RWPE1 (cell line): Measurements from ENCODE around the gene YTHDF1.

ENCODE experiments used
- CTCF ChIA-PET: fragments of 350-600 bp; sonication (Branson Sonifier 250); formaldehyde crosslinking; extraction: SDS; loops from one replicate; lab custom pipeline; 2021; lab: Yijun Ruan, JAX
- POLR2A ChIA-PET: fragments of 400-600 bp; formaldehyde crosslinking; extraction: SDS; loops from one replicate; lab custom pipeline; 2020; ENCODE audit warnings: antibody characterized with exemption; ENCODE audit not compliant: low non-redundant PET; lab: Yijun Ruan, JAX
- DNase-seq: peaks from one replicate; pipeline ENCODE4 v3.0.0; 2012; ENCODE audit warnings: low spot score
- H3K27ac ChIP-seq: fragments of 450-650 bp; 2 replicates; pipeline ENCODE4 v1.5.1; 2017
- TF ChIP-seq, protein P1 (sequence below): fragments of 450-650 bp; conservative IDR thresholded peaks from 2 replicates; pipeline ENCODE4 v1.5.1; 2017; ENCODE audit warnings: low read depth, mild to moderate bottlenecking

YTHDF1 gene

DNA sequence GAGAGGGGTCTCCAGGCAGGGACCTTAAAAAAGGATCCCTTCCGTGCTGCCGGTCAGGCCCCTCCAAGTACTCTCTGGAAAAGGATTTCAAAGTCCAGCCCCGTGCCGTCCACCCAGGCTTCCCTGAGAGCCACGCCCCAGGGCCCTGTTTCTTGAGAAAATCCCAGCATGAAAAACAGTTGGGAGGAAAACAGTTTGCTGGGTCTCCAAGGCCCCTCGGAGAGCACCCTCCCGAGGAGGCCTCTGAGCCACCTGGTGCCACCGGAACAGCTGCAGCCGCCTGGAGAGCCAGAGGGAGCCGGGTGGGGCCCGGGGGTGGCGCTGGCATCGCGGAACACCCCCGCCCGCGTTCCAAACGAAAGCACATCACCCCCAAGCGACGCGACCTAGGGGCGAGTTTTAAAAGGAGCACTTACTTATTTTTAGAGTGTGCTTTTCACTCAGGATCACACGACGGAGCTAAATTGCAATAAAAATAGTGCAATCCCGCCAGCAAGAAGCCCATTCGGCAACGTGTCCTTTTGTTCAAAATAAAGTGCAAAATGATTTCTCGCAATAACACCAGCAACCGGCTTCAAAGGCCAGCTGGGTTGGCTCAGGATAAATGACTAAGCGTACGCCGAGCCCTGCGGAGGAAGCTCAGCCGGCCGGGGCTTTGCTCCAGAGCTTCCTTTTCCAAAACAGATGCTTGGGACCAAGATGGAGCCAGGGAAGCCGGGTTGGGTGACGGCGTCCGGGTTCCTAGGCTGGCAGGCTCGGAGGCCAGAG lies 64.2 kb downstream of the YTHDF1 start:
- CTCF ChIA-PET = interaction anchor here (0.6 to 0.7 kb wide), 2 partner anchors 18 to 205 kb away, joined by 3 to 4 read pairs; no protein-coding TSS in a partner anchor

DNA sequence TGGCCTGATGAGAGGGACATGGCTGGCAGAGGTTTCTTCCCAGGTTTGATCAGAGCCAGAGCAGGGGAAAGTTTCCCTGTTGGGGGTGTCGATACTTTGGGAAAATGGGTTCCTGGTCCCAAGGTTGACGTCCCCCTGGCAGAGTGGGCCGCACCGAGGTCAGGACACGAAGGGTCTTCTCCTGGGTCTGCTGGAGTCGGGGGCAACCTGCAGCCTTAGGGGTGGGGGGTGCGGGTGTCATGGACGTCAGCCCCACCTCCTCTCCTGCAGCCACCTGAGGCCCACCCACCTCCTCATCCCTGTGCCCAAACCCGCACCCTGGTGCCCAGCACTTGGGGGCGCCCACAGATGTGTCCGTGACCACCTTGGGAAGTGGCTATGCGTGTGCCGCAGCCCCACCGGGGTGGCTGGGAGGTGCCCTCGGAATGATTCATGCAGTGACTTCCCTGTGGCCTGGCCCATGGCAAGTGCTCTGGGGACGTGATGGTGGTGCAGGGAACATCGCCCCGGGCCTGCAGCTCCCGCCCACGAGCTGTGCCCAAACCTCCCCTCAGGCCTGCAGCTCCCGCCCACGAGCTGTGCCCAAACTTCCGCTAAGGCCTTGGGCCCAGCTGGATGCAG lies 64.9 kb downstream of the YTHDF1 start:
- ChIA-PET CTCF (interaction anchor here (0.6 to 0.7 kb wide), 3 partner anchors 19 to 205 kb away, joined by 3 to 4 read pairs (median 3); no protein-coding TSS in a partner anchor), POLR2A (no interaction called here)
- no peak for DNase-seq
- H3K27ac ChIP-seq = no peak overlapping the region
- TF ChIP-seq, protein P1, sequence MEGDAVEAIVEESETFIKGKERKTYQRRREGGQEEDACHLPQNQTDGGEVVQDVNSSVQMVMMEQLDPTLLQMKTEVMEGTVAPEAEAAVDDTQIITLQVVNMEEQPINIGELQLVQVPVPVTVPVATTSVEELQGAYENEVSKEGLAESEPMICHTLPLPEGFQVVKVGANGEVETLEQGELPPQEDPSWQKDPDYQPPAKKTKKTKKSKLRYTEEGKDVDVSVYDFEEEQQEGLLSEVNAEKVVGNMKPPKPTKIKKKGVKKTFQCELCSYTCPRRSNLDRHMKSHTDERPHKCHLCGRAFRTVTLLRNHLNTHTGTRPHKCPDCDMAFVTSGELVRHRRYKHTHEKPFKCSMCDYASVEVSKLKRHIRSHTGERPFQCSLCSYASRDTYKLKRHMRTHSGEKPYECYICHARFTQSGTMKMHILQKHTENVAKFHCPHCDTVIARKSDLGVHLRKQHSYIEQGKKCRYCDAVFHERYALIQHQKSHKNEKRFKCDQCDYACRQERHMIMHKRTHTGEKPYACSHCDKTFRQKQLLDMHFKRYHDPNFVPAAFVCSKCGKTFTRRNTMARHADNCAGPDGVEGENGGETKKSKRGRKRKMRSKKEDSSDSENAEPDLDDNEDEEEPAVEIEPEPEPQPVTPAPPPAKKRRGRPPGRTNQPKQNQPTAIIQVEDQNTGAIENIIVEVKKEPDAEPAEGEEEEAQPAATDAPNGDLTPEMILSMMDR = no peak

More for the DNA sequence above, 64.2 kb downstream of the YTHDF1 start:
- POLR2A ChIA-PET = interaction anchor here (0.5 kb wide), 1 partner anchor 39 kb away, joined by 4 read pairs; no protein-coding TSS in a partner anchor
- H3K27ac ChIP-seq = no peak overlapping the region
- DNase-seq = no peak
- TF ChIP-seq, protein P1 = no peak

DNA sequence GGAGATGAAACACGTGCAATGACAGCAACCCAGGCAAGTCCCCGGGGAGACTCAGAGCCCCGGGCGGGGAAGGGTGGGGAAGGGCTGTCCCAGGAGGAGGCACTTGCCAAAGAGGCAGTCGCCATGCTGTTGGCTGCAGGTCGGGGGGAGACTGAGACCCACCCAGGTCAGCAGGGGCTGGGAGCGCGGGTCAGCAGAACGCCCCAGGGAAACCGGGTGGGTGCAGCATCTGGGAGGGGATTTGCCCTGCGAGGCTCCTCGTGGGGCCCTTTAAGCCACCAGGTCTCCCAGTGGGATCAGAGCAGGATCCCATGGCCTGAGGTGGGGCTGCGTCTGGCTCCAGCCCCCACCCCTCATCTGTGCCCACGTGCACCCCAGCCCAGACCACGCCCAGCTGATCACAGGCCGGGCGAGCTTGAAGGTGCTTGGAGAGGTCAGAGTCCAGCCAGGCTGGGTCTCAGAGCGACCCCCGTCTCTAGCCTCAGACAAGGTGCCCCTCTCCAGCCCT lies 65.5 kb downstream of the YTHDF1 start:
- ChIA-PET CTCF (interaction anchor here (0.6 kb wide), 1 partner anchor 56 kb away, joined by 3 read pairs; no protein-coding TSS in a partner anchor), POLR2A (no interaction called here)
- DNase-seq = no peak
- H3K27ac ChIP-seq = no peak overlapping the region
- TF ChIP-seq, protein P1 = no peak

DNA sequence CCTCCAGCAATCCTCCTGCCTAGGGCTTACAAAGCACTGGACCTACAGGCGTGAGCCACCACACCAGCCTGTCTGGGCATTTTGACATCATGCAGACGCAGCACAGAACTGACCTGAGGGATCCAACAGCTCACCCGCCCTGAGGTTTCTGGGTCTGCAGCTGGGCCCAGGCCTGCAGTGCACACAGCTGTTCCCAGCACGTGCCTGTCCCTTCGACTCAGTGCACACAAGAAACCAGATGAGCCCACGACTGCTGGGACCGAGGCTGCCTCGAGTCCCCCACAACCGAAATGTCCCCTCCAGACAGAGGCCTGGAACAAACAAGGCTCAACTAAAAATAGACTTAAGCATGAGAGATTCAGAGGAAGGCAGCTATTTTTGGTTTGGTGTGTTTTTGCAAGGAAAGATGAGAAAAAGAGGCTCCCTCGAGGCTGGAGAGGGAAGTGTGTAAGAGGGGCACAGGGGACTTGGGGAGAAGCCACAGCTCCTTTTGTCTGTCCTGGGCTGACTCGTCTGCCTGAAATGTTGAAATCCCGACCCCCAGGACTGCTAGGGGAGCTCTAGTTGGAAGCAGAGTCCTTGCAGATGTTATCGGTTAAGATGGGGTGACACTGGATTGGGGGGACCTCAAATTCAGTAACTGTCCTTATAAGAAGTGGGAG lies 66.3 kb downstream of the YTHDF1 start:
- POLR2A ChIA-PET = no interaction called here
- DNase-seq = no peak
- no peak overlapping the region for H3K27ac ChIP-seq
- TF ChIP-seq, protein P1 = no peak
- CTCF ChIA-PET = interaction anchor here (0.6 kb wide), 1 partner anchor 65 kb away, joined by 3 read pairs; no protein-coding TSS in a partner anchor

DNA sequence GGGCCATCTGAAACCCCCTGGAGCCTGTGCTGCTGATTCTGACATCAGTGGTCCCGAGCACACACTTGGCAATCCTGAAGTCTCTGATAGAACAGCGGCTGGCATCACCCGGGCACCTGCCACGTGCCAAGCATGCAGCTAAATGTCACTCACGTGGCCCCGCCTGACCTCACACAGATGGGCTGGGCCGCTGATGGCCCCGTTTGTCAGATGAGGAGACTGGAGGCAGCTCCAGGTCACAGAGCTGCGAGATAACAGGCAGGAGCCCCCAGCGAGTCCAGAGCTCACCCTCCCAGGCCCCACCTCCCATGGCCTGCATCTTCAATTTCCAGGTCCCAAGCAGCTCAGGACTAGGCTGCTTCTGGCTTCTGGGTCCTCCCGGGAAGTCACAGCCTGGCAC lies 67.2 kb downstream of the YTHDF1 start:
- TF ChIP-seq, protein P1 = no peak
- POLR2A ChIA-PET = no interaction called here
- H3K27ac ChIP-seq = no peak overlapping the region
- DNase-seq = no peak
- CTCF ChIA-PET = no interaction called here

DNA sequence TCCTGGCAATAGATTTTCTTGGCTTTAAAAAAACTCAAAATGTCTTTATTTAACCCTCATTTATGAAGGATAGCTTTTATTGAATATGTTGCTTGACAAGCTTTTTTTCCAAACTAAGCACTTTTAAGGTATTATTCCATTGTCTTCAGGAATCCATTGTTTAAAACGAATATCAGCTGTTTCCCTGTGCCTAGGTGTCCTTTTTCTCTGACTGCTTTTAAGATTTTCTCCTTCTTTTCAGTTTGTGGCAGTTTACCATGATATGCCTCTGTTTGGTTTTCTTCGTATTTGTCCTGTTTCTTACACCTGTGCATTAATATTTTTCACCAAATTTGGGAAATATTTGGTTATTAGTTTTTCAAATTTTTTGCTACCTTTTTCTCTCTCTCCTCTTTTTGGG lies 68.4 kb downstream of the YTHDF1 start:
- ChIA-PET POLR2A (no interaction called here), CTCF (interaction anchor here (0.6 to 0.7 kb wide), 2 partner anchors 30 to 44 kb away, joined by 3 read pairs; no protein-coding TSS in a partner anchor)
- TF ChIP-seq, protein P1 = no peak
- DNase-seq = no peak
- no peak overlapping the region for H3K27ac ChIP-seq
